GM19395 (cell line): ENCODE measurements around the gene PLA2G4A.

Source experiments
- ATAC-seq: cut with Tn5 transposase; IDR thresholded peaks from one replicate; pipeline ENCODE4 v1.9.1; 2021; ENCODE audit warnings: mild to moderate bottlenecking, moderate library complexity; ENCODE audit not compliant: unreplicated experiment

PLA2G4A gene

DNA sequence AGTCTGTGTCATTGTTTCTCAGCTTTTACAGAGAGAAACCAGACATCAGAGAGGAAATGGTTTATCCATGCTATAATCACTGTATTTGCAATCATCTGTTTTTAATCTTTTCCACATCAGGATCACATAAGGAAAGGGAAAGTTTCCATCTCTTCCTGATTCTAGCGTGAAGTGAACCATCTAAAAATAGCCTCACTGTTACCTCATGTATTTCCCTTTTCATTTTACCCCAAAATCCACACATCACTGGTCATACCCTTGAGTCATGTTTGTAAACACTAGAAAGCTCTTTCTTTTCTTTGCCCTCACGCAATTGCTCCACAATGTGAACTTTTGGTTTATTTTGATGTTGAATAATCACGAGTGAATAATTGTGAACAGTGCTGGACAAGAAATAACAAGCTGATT is 146.0 kb downstream of the PLA2G4A start:
- ATAC-seq, result no peak

DNA sequence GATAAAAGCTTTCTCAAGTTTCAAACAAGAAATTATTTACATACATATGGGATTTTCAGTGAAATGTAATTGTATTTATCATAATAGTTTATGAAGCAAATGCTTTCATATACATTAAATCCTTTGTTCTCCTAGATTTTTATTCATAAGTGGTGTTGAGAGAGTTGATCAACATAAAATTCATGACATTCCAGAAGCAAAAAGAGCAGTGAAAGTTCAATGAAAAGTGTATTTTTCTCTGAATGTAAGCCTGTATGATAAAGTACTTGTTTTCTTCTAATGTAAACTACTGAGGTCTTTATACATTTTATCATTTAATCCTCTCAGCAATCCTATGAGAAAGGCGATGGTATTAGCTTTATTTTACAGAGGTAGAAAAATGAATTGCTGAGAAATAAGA is 146.5 kb downstream of the PLA2G4A start:
- no peak for ATAC-seq

DNA sequence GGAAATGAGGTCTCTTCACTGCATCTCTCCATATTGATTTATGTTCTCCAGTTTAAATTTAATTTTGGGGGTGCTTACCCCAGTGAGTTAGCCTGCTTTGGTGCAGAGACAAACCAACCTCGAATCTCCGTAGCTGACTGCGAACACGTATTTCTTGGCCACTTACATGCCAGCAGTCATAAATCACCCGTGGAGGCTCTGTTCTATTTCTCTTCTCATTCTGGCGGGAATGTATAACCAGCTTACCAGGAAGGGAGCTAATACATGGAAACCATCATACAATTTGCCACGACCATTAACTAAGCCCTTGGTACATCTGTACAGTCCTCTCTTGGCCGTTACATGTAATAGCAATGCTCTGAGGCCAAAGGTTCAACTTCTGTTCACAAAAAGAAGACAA is 148.0 kb downstream of the PLA2G4A start:
- ATAC-seq, result no peak

DNA sequence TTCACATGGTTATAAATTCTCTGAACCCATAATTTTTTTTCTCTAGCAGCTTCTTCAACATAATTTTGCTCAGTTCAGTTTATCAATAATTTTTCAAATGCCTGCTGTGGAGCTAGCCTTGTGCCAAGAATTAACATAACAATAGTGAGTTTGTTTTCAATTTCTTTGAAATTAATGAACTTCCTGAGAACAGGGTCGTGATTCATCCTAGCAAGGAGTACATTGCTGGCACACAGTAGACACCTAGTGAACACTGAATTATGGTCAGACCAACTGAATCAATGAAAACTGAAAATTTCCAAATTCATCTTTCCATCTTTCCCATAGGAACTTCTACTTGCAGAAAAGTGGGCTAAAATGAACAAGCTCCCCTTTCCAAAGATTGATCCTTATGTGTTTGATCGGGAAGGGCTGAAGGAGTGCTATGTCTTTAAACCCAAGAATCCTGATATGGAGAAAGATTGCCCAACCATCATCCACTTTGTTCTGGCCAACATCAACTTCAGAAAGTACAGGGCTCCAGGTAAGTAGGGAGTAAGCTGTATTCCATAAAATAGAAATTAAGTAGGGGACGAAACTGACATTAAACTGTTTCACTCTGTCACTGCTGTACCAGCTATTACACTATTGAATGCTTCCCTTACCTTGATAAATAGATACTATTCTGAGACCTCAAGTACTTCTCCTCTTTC is 148.7 kb downstream of the PLA2G4A start:
- no peak for ATAC-seq

DNA sequence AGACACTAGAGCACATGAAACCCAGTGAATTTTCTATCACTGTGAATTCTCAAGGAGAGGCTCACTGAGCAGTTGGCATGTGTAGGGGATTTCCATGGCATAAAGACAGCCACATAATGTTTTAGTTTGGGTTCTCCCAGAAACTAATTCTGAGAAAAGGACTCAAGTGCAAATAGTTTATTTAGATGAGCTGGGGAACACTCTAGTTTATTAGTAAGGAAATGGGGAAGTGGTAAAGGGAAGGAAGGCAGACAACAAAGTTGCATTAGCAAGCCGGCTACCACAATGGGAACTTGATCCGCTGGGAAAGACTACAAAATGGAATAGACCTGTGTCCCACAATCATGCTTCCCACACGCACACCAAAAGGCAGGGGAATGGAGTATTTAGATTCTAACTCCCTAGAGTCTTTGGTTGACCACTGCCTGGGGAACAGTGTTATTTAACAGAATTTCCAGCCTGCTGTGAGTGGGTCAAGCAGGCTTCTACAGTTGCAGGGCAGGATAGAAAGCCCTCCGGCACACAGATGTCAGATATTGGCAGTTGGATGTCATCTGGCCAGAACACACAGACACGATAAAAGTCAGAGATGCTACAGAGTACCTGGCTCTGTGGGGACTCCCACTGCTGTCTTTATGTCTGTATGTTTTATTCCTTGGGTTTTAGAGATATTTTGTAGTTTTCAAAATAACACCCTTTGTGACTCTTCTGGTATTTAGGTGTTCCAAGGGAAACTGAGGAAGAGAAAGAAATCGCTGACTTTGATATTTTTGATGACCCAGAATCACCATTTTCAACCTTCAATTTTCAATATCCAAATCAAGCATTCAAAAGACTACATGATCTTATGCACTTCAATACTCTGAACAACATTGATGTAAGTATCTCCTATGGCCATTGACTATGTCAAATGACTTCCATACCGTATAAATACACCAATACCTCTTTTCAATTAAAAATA is 150.1 kb downstream of the PLA2G4A start:
- ATAC-seq, result no peak

DNA sequence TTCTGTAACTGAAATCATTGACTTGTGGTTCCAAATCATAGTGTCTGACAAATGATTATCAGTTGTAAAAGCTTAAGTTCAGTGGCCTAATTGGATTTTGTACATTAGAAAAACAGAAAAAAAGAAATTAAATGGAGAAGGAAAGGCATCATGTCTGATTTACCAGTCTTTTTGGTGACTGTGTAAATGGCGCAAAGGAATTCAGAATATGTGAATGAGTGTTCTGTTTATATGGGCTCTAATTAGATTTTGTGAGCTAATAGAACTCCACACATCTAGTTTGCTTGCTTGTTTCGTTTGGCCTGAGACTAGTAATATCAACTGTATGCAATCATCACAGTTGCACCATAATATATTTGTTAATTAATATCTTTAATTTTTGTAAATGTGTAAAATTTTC is 151.7 kb downstream of the PLA2G4A start:
- no peak for ATAC-seq

DNA sequence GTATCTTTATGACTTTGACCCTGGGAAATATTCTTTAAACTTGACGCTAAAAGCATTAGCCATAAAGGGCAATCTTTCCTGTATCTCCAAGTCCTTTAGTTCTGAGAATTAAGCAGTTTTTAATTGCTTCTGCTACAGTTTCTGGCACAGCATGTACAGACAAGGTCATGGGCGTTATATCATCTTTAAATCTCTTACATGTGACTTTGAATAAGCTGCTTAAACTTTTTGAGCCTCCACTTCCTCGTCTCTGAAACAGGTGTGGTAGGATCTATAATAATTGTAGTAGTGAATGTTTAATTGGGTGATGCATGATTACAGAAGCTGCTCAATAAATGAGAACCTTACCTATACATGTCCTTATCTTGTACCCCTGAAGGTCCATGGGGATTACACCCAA is 153.4 kb downstream of the PLA2G4A start:
- no peak for ATAC-seq

DNA sequence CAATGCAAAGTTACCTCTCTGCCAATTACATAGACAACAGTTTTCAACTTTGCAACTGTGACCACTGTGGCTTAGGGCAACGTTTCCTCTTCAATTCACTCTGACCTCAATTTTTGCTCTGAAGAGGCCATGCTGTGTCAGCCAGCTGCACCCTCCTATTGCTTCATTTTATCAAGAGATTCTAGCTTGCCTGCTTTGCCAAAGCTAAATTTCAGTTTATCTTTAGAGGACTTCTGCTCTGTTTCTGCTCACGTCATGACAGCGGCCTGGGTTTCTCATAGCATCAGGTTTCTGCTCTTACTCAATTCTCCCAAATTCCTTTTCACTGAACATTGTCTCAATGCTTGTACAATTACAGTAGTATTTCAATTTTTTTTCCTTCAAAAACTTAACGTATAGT is 154.6 kb downstream of the PLA2G4A start:
- no peak for ATAC-seq

DNA sequence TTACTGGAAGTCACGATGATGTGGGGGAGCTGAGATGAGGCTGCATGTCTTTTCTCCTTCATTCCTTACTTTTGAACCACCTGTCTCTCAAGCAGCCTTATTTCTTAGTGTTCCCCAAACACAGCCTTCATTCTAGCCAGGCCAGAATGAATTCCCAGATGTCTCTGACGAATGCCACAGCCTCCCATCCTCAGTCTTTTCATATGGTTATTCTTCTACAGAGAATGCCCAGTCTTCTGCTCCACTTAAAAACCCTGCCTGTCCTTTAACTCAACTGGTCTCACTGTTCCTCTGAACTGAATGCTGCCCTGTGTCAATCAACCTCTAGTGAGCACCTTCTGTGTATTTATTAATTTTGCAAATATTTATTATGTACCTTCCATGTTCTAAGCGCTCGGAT is 156.2 kb downstream of the PLA2G4A start:
- no peak for ATAC-seq

DNA sequence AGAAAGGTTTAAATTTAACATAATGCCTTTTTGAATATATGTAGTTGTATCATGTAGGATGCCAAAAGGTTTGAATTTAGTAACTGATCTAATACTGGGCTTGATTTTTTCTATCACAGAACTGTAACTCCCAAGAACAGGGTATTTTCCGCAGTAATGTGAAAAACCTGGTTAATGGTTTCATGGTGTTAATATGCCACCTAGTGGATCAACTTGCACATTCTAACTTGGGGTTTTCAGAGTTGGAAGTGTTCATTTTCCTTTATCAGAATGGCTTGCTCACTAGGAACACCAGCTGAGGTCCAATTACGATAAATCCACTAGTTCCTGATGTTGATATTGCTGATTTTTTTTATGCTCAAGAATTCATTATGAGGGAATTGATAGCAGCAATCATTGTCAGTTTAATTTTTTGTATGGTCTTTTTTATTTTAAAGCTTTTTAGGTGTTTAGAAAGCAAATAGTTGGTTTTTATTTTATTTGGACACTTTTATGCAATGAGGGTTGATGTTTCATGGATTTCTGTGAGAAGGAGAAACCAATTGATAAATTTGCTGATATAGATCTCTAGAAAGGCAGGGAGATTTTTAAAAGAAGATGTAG is 157.2 kb downstream of the PLA2G4A start:
- peak; percentile 77 for ATAC-seq

DNA sequence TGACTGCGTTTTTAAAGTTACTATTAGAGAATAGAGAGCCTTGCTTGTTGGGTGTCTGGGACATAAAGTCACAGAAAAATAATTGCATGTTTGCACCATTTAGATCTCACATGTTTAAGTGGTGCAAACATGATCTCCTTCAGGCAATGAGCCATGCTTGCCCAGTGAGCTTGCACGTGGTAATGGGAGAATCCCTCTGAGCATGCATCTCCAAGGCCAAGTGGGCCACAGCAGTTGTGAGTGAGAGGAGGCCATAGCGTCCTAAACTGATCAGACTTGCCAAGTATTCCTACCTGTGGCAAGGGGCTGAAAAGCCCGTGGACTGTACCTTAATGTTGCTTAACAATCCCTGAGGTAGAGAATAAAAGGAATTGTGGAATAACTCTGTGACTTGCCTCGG is 158.3 kb downstream of the PLA2G4A start:
- ATAC-seq, result no peak

DNA sequence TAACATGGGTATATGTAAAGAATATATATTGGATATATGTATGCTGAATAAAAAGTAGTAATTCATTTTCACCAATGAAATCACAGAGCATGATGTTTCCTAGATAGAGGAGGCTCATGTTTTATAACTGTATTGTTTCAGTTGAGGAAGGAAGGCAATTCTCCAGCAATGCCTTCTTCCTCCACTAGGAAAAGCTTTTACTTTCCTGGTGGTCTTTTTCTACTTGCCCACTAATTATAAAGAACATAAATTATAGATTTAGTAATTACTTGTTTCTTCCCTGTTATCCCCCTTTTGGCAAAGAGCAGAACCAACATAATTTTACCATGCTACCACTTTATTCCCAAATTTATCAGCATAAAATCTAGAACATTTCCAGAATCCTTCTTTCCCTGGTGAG is 159.0 kb downstream of the PLA2G4A start:
- ATAC-seq, result no peak

DNA sequence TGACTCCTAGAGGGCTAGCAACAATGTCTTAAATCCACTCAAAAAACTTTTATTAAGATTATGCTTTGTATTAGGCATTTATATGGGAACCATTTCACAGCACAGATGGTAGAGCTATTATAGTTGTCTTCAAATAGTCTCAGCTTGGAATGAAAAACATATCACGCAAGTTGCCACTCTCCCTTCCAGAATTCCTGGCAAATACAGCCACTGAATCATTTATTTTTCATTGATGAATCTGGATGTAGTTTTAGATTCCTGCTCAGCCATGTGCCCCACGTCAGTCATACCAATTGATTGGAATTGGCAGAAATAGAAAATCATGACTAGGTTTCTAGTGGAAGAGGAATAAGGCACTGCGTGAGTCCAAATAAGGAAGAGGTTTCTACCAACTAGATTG is 165.2 kb downstream of the PLA2G4A start:
- ATAC-seq, result no peak

DNA sequence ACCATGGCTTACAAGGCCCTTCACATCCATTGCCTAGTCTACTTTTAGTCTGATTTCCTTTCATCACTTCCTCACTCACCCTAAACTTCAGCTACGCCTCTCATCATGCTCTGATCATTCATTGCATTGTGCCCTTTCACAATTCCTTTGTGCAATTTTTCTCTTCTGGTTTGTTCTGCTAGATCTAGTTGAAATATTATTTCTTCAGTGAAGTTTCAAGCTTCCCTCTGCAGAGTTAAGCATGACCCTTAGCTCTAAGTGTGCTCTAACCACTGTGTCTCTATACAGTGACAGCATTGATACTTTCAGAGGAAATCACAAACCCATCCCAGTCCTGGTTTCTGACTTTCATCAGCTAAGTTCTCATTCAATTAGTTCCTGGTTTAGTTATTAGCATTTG is 166.1 kb downstream of the PLA2G4A start:
- ATAC-seq, result peak; percentile 75

DNA sequence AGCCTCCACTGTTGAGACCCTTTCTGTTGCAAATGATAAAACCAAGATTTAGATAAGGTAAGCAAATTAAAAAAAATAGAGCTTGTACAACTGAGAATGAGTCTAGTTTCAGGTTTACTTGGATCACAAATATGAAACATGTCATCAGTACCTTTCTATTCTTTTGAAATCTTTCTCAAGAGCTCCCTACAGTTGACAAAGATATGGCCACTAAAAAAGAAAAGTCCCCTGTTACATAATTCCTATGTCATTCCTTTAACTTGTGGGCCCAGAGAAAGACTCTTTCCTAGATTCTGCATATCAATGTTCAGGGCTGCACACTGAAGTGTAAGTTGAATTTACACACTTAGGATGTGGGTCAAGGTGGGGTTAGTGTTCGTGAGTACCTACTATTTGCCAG is 168.1 kb downstream of the PLA2G4A start:
- ATAC-seq, result no peak

DNA sequence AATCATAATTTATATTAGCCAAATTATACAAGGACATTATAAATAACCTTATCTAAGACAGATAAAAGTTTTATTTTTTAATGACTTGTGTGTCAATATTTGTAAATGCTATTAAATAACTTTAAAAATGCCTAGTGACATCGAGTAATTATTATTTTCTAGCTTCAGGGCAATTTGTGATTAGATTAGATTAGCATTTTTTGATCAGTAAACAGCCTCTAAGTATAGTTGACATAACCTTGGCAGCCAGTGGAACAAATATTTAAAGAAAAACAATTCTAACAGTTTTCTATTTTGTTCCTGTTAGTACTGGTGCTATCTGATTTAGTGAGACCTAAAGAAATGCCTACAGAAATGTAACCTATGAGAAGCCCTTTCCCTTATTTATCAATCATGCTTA is 169.1 kb downstream of the PLA2G4A start:
- no peak for ATAC-seq

DNA sequence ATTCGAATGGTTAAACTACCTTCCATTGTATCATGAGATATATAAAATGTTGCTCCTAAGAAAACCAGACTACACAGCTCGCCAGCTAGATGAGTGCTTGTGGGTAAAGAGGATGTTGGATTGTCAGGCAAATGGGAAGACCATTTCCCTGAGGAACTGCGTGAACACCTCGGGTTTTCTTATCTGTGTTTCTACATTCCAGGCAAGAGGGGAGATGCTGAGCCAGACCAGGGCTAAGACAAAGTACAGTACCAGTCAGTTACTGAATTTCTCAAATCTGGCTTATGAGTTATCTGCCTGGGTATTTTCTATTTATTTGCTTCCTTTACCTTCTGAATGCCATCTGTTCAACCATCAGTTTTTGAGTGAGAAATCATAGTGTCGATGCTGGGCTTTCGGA is 170.8 kb downstream of the PLA2G4A start:
- ATAC-seq, result no peak

DNA sequence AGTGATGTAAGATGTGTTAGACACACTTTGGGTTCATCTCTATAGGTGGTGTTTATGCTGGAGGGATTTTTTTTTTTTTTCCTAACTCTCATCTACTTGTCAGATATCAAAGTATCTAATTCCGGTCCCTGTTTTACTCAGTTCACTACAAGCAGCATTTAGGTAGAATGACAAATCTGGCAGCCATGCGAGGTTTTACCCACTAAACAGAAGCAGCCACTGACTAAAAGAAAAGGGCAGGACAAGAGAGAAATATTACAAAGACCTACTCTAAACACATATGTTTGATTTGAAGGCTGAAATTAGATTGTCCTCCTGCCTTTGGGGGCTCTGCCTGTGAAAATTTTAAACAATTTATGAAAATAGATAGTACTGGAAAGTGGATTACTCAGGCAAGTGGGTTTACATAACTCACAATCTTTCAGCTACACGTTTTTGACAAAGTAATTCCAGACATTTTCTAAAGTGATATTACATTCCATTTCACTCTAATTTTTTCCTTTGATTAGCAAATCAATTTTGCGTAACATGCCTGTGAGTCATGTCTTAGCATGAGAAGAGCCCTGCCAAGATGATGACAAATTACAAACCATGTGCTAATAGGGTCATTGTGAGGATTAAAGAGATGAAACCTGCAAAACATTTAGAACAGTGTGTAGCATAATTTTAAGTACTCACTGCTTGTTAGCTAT is 172.6 kb downstream of the PLA2G4A start:
- ATAC-seq, result no peak

DNA sequence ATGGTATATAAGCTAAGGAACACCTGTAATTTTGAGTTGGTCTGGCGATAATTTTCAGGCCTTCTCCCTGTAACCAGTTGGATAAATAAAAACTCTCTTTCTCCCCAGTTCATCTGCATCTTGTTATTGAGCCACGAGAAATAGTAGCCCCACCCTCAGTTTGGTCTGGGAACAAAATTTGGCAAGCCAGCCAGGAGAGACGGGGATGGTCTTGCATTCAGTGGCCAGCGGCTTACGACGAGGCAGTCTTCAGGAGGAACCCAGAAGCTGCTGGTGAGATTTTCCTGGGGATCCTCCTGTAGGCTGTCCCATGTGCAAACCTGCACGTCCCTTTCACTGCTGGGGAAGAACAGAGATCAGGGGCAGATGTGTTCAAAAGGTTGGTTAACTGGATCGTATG is 174.6 kb downstream of the PLA2G4A start:
- no peak for ATAC-seq

DNA sequence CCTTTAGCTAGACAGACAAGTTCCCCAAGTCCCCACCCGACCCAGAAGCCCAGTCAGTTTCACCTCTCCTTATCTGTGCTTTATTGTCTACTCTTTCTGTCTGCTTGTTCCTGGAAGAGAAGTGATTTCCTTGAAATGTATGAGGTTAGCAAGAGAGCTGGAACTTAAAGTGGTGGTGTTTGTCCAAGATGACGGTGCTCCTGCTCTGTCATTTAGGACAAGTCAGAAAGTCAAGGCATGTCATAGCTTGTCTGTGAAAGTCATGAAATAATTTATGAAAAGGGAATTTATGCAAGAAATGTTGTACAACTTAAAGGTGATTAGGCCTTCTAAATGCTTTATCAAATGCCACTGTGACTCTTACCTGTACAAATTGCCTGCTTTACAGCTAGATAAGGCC is 178.1 kb downstream of the PLA2G4A start:
- ATAC-seq, result no peak

DNA sequence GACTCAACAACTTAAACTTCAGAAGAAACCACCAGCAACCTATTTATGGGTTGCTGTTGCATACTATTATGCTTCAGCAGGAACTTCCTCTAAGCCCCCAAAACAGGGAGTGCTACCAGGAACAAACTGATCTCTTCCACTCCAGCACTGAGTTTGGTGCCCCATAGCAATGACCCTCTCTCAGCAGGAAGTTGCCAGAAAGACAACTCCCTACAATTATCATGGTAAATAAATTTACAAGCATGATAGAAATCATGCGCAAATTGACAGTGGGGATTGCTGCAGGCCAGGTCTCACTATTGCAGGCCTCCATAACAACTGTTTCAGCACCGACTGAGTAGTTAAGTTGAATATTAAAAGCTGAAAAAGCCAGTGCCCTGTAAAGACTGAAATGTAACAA is 180.6 kb downstream of the PLA2G4A start:
- ATAC-seq, result no peak
